OCI-LY1 (cell line): ENCODE data around the gene AURKAIP1.

Experiments
- H2AFZ ChIP-seq: fragments of 200-600 bp; sonication (generic), shearing (Covaris generic); 2 replicates; pipeline ENCODE4 v1.6.0; 2014; ENCODE audit warnings: antibody characterized with exemption, mild to moderate bottlenecking, low read length
- H3F3A ChIP-seq: fragments of 200-600 bp; sonication (generic), shearing (Covaris generic); 2 replicates; pipeline ENCODE4 v1.6.0; 2014; ENCODE audit warnings: mild to moderate bottlenecking, antibody characterized with exemption, low read length, moderate library complexity; ENCODE audit not compliant: insufficient read depth
- H3K27ac ChIP-seq: fragments of 200-600 bp; sonication (generic); 2 replicates; pipeline ENCODE4 v1.5.1; 2014; ENCODE audit warnings: low read length, mixed run types, mild to moderate bottlenecking, low read depth; ENCODE audit not compliant: poor library complexity, severe bottlenecking
- H3K27me3 ChIP-seq: fragments of 200-600 bp; sonication (generic); 2 replicates; pipeline ENCODE4 v1.6.0; 2014; ENCODE audit warnings: antibody characterized with exemption, mild to moderate bottlenecking, low read length, moderate library complexity; ENCODE audit not compliant: insufficient read depth
- H3K36me3 ChIP-seq: fragments of 200-600 bp; sonication (generic); 2 replicates; pipeline ENCODE4 v1.6.1; 2014; ENCODE audit warnings: mild to moderate bottlenecking, antibody characterized with exemption, low read length, moderate library complexity, mixed read lengths; ENCODE audit not compliant: insufficient read depth
- H3K4me1 ChIP-seq: fragments of 200-600 bp; sonication (generic); 2 replicates; pipeline ENCODE4 v1.5.1; 2014; ENCODE audit warnings: mild to moderate bottlenecking, low read length, moderate library complexity; ENCODE audit not compliant: insufficient read depth, severe bottlenecking
- H3K4me2 ChIP-seq: fragments of 200-600 bp; sonication (generic), shearing (Covaris generic); 2 replicates; pipeline ENCODE4 v1.6.1; 2014; ENCODE audit warnings: low read length
- H3K4me3 ChIP-seq: fragments of 200-600 bp; sonication (generic); 2 replicates; pipeline ENCODE4 v1.5.1; 2014; ENCODE audit warnings: low read length, low read depth, mild to moderate bottlenecking, mixed read lengths; ENCODE audit not compliant: poor library complexity, severe bottlenecking
- H3K79me2 ChIP-seq: fragments of 200-600 bp; shearing (Covaris generic); 2 replicates; pipeline ENCODE4 v1.6.1; 2016; ENCODE audit warnings: mixed run types, low read length, mixed read lengths; ENCODE audit not compliant: insufficient read depth
- H3K9ac ChIP-seq: fragments of 200-600 bp; sonication (generic), shearing (Covaris generic); 2 replicates; pipeline ENCODE4 v1.6.1; 2014; ENCODE audit warnings: mild to moderate bottlenecking, low read length, mixed read lengths
- H3K9me2 ChIP-seq: fragments of 200-600 bp; sonication (generic), shearing (Covaris generic); 2 replicates; pipeline ENCODE4 v1.6.1; 2014; ENCODE audit warnings: low read depth, mild to moderate bottlenecking, low read length, mixed read lengths
- H3K9me3 ChIP-seq: fragments of 200-600 bp; shearing (Covaris generic); 2 replicates; pipeline ENCODE4 v1.6.1; 2014; ENCODE audit warnings: low read length, mixed read lengths
- H4K20me1 ChIP-seq: fragments of 200-600 bp; sonication (generic), shearing (Covaris generic); 2 replicates; pipeline ENCODE4 v1.6.0; 2016; ENCODE audit warnings: mild to moderate bottlenecking, low read length; ENCODE audit not compliant: insufficient read depth
- EZH2 ChIP-seq: fragments of 200-600 bp; sonication (generic), shearing (Covaris generic); IDR thresholded peaks from 2 replicates; pipeline ENCODE4 v1.8.0; 2017; ENCODE audit warnings: borderline replicate concordance, mixed run types, mild to moderate bottlenecking, antibody characterized with exemption, low read length, moderate library complexity, mixed read lengths
- TF ChIP-seq, protein P1 (sequence below): fragments of 200-600 bp; sonication (generic), shearing (Covaris generic); IDR thresholded peaks from 2 replicates; pipeline ENCODE4 v1.5.1; 2017; ENCODE audit warnings: mild to moderate bottlenecking, antibody characterized with exemption, low read length, moderate library complexity, mixed read lengths

AURKAIP1 gene

DNA sequence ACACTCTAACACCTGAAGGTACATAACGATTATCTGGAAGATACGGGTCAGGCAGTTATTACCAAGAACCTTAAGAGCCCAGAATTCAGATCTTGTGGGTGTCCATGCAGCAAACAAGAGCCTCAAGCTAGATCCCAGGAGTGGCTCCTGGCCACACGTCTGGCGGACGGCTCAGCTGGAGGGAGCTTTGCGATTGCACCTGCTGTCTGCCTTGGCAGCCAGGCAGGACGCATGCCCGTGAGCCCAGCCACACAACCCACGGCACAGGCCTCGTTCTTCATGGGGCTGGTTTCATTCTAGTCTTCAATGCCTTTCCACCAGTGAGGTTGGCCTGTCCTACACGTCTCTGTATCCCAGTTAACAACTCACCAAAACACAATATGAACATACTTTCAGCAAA lies 18.4 kb upstream of the AURKAIP1 start:
- no peaks in the 10 kb centered on the region for H3K9me2 ChIP-seq
- no peak overlapping the region for H3K9ac ChIP-seq
- H3K36me3 ChIP-seq: peaks cover 95% of the 10 kb centered on the region
- no peak overlapping the region for H3K4me2 ChIP-seq
- H3K4me1 ChIP-seq: peaks cover 14% of the 10 kb centered on the region
- H3K27ac ChIP-seq: no peak overlapping the region
- H4K20me1 ChIP-seq: no peaks in the 10 kb centered on the region
- no peaks in the 10 kb centered on the region for H3F3A ChIP-seq
- TF ChIP-seq, protein P1, sequence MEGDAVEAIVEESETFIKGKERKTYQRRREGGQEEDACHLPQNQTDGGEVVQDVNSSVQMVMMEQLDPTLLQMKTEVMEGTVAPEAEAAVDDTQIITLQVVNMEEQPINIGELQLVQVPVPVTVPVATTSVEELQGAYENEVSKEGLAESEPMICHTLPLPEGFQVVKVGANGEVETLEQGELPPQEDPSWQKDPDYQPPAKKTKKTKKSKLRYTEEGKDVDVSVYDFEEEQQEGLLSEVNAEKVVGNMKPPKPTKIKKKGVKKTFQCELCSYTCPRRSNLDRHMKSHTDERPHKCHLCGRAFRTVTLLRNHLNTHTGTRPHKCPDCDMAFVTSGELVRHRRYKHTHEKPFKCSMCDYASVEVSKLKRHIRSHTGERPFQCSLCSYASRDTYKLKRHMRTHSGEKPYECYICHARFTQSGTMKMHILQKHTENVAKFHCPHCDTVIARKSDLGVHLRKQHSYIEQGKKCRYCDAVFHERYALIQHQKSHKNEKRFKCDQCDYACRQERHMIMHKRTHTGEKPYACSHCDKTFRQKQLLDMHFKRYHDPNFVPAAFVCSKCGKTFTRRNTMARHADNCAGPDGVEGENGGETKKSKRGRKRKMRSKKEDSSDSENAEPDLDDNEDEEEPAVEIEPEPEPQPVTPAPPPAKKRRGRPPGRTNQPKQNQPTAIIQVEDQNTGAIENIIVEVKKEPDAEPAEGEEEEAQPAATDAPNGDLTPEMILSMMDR: no peak
- no peak for TF ChIP-seq EZH2
- peaks cover 13% of the 10 kb centered on the region for H3K79me2 ChIP-seq
- no peaks in the 10 kb centered on the region for H3K27me3 ChIP-seq
- H3K9me3 ChIP-seq: no peaks in the 10 kb centered on the region
- no peak overlapping the region for H3K4me3 ChIP-seq
- no peak overlapping the region for H2AFZ ChIP-seq

DNA sequence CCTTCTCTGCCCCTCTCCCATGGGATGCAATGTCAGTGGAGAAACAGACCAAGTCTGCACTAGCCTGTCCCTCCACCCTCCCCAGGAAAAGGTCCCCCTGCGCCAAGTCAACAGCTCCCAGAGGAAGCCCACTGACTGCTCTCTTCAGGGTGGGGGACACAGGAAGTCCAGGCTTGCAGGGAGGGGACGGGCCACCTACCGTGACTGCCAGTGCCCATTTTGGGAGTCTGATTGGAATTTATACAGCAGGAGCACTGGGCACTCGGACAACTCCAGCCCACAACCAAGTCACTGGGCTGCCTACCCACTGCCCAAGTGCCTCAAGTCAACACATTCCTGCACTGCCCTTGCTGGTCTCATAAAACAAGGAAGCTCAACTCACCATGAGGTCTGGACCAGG lies 18.0 kb upstream of the AURKAIP1 start:
- Histone ChIP-seq H3F3A (no peaks in the 10 kb centered on the region), H3K27me3 (no peaks in the 10 kb centered on the region), H3K36me3 (peaks cover 95% of the 10 kb centered on the region), H3K4me2 (no peak overlapping the region), H3K9me3 (no peaks in the 10 kb centered on the region), H3K27ac (no peak overlapping the region), H4K20me1 (no peaks in the 10 kb centered on the region), H2AFZ (no peak overlapping the region), H3K9me2 (no peaks in the 10 kb centered on the region), H3K79me2 (peaks cover 9% of the 10 kb centered on the region), H3K4me1 (peaks cover 10% of the 10 kb centered on the region), H3K9ac (no peak overlapping the region), H3K4me3 (no peak overlapping the region)
- TF ChIP-seq, protein P1: no peak
- no peak for TF ChIP-seq EZH2

DNA sequence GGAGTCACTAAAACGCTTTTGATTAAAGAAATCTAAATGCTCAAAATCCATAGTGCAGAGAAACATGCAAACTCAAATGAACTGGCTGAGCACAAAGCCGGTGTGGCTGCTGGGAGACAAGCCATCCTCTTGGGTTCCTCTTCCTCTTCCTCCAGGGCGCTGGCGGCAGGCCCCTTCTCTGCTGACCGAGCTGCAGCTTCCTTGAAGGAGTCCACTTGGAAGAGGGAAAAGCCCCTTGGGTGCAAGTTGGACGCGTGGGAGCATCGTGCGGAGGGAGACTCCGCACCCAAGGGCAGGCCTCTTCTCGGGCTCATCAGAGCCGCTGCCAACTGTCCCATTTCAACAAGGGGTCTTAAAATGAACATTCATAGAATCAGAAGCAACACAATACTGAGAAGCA lies 16.2 kb upstream of the AURKAIP1 start:
- H3K9me2 ChIP-seq: no peaks in the 10 kb centered on the region
- H3K9ac ChIP-seq: no peak overlapping the region
- no peak overlapping the region for H3K4me2 ChIP-seq
- H3K4me3 ChIP-seq: no peak overlapping the region
- no peaks in the 10 kb centered on the region for H3K4me1 ChIP-seq
- no peaks in the 10 kb centered on the region for H3K9me3 ChIP-seq
- no peak overlapping the region for H3K27ac ChIP-seq
- no peak overlapping the region for H2AFZ ChIP-seq
- no peaks in the 10 kb centered on the region for H3K79me2 ChIP-seq
- TF ChIP-seq, protein P1: no peak
- TF ChIP-seq EZH2: no peak
- no peaks in the 10 kb centered on the region for H4K20me1 ChIP-seq
- peaks cover 97% of the 10 kb centered on the region for H3K36me3 ChIP-seq
- no peaks in the 10 kb centered on the region for H3K27me3 ChIP-seq
- H3F3A ChIP-seq: no peaks in the 10 kb centered on the region
